Right forelimb (tissue), 1 donor: Measurements from ENCODE around the gene STON2.

Experiments used
- DNase-seq: peaks from one replicate; pipeline ENCODE4 v3.0.0-alpha.2; 2018

The STON2 gene

DNA sequence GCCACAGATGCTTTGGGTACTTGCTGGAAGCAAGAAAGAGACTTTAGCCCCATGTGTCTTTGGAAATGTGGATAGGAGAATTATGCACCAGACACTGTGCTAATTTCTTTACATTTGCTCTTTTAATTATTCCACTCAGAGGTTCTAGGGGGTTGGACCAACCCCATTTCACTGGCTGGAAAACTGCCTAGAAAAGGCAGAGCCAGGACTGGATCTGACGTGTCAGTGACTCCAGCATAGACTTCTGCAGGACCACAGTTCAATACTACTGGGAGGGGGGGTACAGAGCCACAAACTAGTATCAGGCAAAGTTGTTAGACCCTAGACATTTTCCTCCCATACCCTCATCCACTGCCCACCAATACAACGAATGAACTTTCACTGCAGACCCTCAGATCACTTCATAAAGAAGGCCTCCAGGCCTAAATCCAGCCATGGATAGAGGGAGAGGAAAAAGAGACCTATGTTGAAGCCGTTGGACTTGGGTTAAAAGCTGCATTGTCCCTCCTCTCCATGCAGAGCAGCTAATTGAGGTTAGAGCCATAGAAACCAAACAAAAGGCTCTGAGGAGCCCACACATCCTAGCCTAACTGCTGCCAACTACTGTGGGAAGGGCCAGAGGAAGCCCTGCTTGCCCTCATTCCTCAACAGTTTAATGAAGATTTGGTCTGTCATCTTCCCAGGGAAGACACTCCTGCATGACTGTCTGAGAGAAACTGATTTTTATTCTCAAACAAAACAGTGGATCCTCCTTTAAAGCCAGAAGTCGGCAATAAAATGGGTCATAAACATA, 68.7 kb downstream of the STON2 start:
- no peak for DNase-seq

- DNase-seq, result no peak
Observed at GRCh38 chr14:81330619-81331122, 69.5 kb downstream of the STON2 start.

- DNase-seq, result no peak
Observed at GRCh38 chr14:81329640-81330381, 70.3 kb downstream of the STON2 start.

- DNase-seq, result no peak
Observed at GRCh38 chr14:81326451-81326850, 73.7 kb downstream of the STON2 start.

DNA sequence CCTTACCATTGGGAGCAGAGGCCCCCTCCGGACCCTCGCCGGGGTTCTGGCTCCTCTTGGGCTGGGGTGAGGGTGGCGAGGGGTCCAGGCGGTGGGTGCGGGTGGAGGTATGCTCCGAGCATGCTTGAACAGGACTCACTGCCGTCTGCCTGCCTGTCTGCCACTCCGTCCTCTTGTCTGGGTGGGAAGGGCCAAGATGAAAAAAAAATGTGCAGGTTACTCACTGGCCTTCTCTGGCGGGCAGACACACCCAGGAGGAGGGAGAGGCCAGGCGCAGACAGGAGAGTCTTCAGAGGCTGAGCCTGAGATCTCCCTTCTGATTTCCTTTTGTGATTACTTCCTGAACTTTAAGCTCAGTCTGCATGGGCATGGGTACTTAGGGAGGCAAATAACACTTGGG, 76.1 kb downstream of the STON2 start:
- no peak for DNase-seq

DNA sequence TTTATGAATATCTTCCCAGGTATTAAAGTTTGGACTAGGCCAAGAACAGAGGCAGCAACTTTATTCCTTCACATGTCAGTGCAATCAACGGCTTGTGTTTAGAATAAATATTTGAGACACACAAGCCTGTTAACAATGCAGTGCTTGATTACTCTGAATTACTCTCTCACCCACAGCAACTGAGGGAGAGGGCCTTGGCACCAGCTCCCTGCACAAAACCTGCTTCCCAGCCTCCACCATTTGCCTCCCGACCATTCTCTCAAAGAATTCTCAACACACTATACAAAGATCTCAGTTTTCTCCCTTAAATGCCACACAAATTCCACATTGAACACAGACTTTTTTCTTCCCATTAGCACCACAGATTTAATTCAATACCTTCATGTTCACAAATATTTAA, 77.0 kb downstream of the STON2 start:
- no peak for DNase-seq

DNA sequence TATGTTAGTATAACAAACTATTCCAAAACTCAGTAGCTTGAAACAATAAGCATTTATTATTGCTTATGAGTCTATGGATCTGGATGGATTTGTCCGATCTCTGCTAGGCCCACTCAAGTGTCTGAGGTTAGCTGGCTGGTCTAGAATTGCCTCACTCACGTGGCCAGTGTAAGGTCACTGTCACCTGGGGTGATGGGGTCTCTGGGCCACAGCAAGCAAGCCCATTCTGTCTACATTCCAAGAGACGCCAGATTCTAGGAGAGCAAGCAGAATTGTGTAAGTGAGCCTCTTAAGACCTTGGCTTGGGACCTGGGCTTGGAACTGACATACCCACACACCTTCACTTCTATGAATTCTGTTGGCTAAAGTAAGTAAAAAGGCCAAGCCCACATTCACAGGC, 80.2 kb downstream of the STON2 start:
- no peak for DNase-seq

GRCh38 chr14:81319314-81319713, 80.8 kb downstream of the STON2 start:
- DNase-seq, result no peak

- DNase-seq, result no peak
Observed at GRCh38 chr14:81315341-81315740, 84.8 kb downstream of the STON2 start.

- no peak for DNase-seq
Observed at GRCh38 chr14:81314443-81315175, 85.5 kb downstream of the STON2 start.

GRCh38 chr14:81313775-81314429, 86.2 kb downstream of the STON2 start:
- no peak for DNase-seq

DNA sequence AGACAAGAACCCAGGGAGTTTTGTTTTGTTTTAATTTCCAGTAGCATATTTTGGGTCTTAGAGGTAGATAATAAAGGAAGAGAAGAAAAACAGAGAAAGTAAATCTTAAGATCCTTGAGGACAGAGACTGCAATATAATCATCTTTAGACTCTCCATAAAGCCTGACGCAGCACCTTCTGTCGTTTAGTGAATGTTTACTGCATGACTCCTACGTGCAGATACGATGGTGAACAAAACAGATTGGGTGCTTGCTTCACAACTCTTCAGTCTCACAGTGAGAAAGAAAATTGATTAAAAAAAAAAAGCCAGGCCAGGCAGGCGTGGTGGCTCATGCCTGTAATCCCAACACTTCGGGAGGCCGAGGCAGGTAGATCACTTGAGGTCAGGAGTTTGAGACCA, 86.9 kb downstream of the STON2 start:
- no peak for DNase-seq

DNA sequence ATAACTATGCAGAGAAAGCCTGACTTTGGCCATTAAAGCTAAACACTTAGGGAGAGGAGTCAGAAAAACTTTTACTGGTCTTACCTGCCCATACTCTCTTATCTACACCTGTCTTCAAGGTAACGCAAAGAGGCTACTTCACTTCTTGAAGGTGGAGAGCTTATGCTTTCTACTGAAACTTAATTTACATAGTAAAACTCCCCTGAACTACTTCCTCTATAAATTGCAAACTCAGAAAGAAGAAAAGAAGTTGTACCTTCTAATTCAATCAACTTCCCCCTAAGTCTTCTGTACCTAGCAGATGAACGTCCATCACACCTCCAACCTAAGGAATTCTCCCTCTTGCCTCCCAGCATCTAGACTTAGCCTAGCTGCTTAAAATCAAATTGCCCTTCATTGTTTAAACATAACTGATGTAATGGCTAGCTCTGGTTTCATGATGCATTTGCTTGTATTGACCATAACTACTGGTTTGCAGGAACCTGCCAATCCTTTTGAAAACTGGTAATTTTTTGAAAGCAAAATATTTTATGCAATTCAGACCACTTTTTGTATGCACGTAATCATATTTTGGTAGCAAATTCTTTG, 87.7 kb downstream of the STON2 start:
- no peak for DNase-seq

DNA sequence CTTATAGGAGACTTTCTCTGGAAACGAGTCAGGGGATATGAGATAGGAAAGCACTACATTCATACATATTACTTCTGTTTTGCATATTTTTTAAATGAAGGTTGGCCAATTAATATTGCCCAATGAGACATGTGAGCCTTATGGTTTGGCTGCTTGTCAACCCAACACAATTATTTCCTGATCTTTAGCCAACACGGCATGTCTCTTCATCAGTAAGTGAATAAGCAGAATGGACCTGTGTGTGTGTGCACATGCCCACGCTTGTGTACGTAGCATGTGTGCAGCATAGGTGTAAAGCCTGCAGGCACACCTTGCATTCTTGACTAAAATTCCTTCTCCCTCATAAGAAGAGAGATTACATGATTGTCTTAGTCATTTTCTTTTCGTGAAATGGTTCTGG, 88.3 kb downstream of the STON2 start:
- no peak for DNase-seq

GRCh38 chr14:81311141-81311540, 89.0 kb downstream of the STON2 start:
- no peak for DNase-seq

- no peak for DNase-seq
Observed at GRCh38 chr14:81310606-81311005, 89.5 kb downstream of the STON2 start.

DNA sequence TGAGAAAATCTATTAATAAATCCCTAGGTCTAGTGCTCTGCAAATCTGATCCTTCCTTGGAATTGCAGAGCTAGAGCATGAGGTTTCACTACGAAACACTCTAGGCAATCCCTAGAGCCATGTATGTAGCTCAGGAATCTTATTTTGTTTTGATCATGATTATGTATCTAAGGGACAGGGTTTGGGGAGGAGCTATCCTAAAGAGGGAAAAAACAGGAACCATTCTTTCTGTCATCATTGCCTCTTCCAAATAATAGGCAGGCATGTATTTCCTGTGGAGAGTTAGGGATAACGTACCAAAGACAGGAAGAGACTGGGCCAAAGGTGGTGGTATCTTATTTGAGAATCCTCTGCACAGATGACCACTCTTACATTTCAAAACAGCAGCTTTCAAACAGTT, 90.6 kb downstream of the STON2 start:
- no peak for DNase-seq

- no peak for DNase-seq
Observed at GRCh38 chr14:81305743-81306142, 94.4 kb downstream of the STON2 start.

DNA sequence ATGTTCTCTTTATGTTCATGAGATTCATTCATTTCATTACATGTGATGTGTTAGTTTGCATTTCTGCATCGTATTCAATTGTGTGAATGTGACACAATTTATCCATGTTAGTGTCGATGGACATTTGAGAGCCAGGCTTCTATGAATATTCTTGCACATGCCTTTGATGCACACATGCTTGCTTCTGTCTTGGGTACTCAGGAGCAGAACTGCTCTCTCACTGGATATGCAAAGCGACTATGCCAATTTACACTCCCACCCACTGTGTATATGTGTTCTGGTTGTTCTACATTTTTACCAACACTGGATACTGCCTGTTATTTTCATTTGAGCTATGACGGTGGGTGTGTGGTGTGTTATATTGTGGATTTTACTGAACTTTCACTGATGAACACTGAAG, 95.1 kb downstream of the STON2 start:
- no peak for DNase-seq

GRCh38 chr14:81303258-81303935, 96.7 kb downstream of the STON2 start:
- DNase-seq, result no peak

DNA sequence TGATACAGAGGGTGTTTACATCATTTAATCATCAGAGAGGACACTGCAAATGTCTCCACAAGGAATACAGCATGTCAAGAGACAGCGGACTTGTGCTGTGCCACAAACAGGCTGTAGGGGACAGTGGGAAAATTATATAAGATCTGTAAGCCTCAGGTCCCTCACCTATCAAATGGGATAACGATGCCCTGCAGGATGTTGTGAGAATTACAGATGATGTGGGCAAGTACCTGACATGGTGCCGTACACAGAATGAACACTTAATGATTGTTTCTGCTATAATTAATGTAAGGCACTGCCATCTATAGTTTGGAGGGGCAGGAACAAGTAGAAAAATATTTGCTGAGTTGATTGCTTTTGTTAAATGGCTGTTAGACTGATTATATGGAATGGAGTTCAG, 97.5 kb downstream of the STON2 start:
- DNase-seq, result no peak

DNA sequence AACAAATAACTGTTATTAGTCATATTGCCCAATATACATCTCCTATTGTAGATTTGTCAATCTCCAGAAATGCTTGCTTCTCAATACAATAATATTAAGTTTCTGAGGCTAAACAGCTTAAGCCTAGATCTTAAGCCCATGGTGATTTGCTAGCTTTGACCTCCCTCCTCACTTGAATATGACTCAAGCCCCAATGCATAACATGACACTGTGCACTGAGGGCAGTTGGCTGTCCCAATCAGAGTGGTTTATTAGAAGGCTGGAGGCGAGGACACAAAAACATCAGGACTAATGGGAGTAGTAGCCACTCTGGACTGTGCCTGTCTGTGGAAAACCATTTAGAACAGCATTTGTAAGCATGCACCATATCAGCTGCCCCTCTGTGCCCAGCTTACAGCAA, 98.3 kb downstream of the STON2 start:
- DNase-seq, result no peak
